HG03558 (cell line): ENCODE data around the gene HELZ.
"Not testable (repeated sequence)": the region's sequence is repeated elsewhere in the genome, so short reads cannot be mapped to it uniquely, and the experiment has no call there.

ENCODE experiments used
- ATAC-seq: cut with Tn5 transposase; IDR thresholded peaks from one replicate; pipeline ENCODE4 v1.9.1; 2021; ENCODE audit warnings: moderate number of reproducible peaks; ENCODE audit not compliant: unreplicated experiment; ENCODE audit errors: extremely low read depth

The HELZ gene

GRCh38 chr17:67095803-67096202 lies 149.2 kb downstream of the HELZ start:
- no peak for ATAC-seq

- ATAC-seq: not testable (repeated sequence)
Observed at GRCh38 chr17:67095291-67095690, 149.7 kb downstream of the HELZ start.

- no peak for ATAC-seq
Observed at GRCh38 chr17:67093348-67093747, 151.6 kb downstream of the HELZ start.

GRCh38 chr17:67092710-67093109 lies 152.3 kb downstream of the HELZ start:
- not testable (repeated sequence) for ATAC-seq

GRCh38 chr17:67092291-67092690 lies 152.7 kb downstream of the HELZ start:
- no peak for ATAC-seq

- no peak for ATAC-seq
Observed at GRCh38 chr17:67090341-67090740, 154.7 kb downstream of the HELZ start.

GRCh38 chr17:67088639-67089038 lies 156.4 kb downstream of the HELZ start:
- no peak for ATAC-seq

GRCh38 chr17:67085406-67085805 lies 159.6 kb downstream of the HELZ start:
- no peak for ATAC-seq

GRCh38 chr17:67082107-67082506 lies 162.9 kb downstream of the HELZ start:
- ATAC-seq: peak; percentile 77

- ATAC-seq: no peak
Observed at GRCh38 chr17:67080804-67081203, 164.2 kb downstream of the HELZ start.

GRCh38 chr17:67079491-67079890 lies 165.5 kb downstream of the HELZ start:
- ATAC-seq: no peak

GRCh38 chr17:67078292-67078691 lies 166.7 kb downstream of the HELZ start:
- no peak for ATAC-seq

GRCh38 chr17:67076290-67076689 lies 168.7 kb downstream of the HELZ start:
- ATAC-seq: no peak

GRCh38 chr17:67074781-67075180 lies 170.2 kb downstream of the HELZ start:
- ATAC-seq: no peak

- ATAC-seq: no peak
Observed at GRCh38 chr17:67072885-67073284, 172.1 kb downstream of the HELZ start.

GRCh38 chr17:67071595-67071994 lies 173.4 kb downstream of the HELZ start:
- no peak for ATAC-seq

GRCh38 chr17:67069603-67070136 lies 175.3 kb downstream of the HELZ start:
- no peak for ATAC-seq

GRCh38 chr17:67068999-67069398 lies 176.0 kb downstream of the HELZ start:
- ATAC-seq: no peak

GRCh38 chr17:67067571-67068482 lies 177.2 kb downstream of the HELZ start:
- ATAC-seq: no peak

GRCh38 chr17:67066717-67067116 lies 178.3 kb downstream of the HELZ start:
- no peak for ATAC-seq

GRCh38 chr17:67063141-67063540 lies 181.9 kb downstream of the HELZ start:
- no peak for ATAC-seq

- ATAC-seq: no peak
Observed at GRCh38 chr17:67059372-67059771, 185.6 kb downstream of the HELZ start.
